ENCODE measurements around the gene ROR2. TPM values are rescaled to one million over a fixed set of nuclear protein-coding genes. Genes with fewer than 3 reads are reported as not detected.

ROR2 gene
- total and polyA plus RNA-seq, 2 experiments from 2014 or later = 8.1 to 18.8 TPM

GRCh38 chr9:91744114-91744513, 205.9 kb downstream of the ROR2 start:
- no peak for ATAC-seq
- H3F3A ChIP-seq (replicated peaks; ENCODE audit: low read depth) = no peaks in the 10 kb centered on the region
- no peaks in the 10 kb centered on the region for H3K27me3 ChIP-seq (ENCODE audit: insufficient read depth)
- H3K4me2 ChIP-seq = no peak overlapping the region
- DNase-seq (ENCODE audit: low spot score) = no peak
- no peaks in the 10 kb centered on the region for H3K9me2 ChIP-seq (ENCODE audit: insufficient read depth)
- no peaks in the 10 kb centered on the region for H3K36me3 Mint-ChIP-seq (ENCODE audit: low read depth)
- H4K20me1 ChIP-seq (replicated peaks; ENCODE audit: insufficient read depth) = no peaks in the 10 kb centered on the region
- no peaks in the 10 kb centered on the region for H3K9me3 Mint-ChIP-seq
- no peaks in the 10 kb centered on the region for H3K36me3 ChIP-seq (ENCODE audit: insufficient read depth)
- no peaks in the 10 kb centered on the region for H3K79me2 ChIP-seq (replicated peaks; ENCODE audit: insufficient read depth)
- TF ChIP-seq EZH2phosphoT487 (IDR thresholded peaks at IDR 0.05; ENCODE audit: unreplicated experiment) = no peak
- no peak for TF ChIP-seq NANOG (IDR thresholded peaks at IDR 0.05; ENCODE audit: borderline replicate concordance)
- no peak for TF ChIP-seq ZNF331 (CRISPR knock-in tag; IDR thresholded peaks at IDR 0.05; ENCODE audit: low read depth)
- no peak for TF ChIP-seq POLR2AphosphoS5 (IDR thresholded peaks at IDR 0.05; ENCODE audit: low read depth)
- no peak for TF ChIP-seq ETS1 (IDR thresholded peaks at IDR 0.05)
- no peak for TF ChIP-seq REST (IDR thresholded peaks at IDR 0.05; ENCODE audit: unreplicated experiment)
- TF ChIP-seq EZH2 (IDR thresholded peaks at IDR 0.05; ENCODE audit: low read depth, unreplicated experiment) = no peak
- TF ChIP-seq CREB1 (CRISPR knock-in tag; IDR thresholded peaks at IDR 0.05; ENCODE audit: low read depth) = no peak
- no peak for TF ChIP-seq STAT1 (IDR thresholded peaks at IDR 0.05; ENCODE audit: unreplicated experiment)
- no peak for TF ChIP-seq ZNF114 (CRISPR knock-in tag; IDR thresholded peaks at IDR 0.05)
- TF ChIP-seq CTCF (conservative IDR thresholded peaks at IDR 0.05; ENCODE audit: low read depth in 2 of 2) = no peak
- no peak for TF ChIP-seq ZNF462 (CRISPR knock-in tag; IDR thresholded peaks at IDR 0.05)
- TF ChIP-seq JUNB (IDR thresholded peaks at IDR 0.05; ENCODE audit: unreplicated experiment) = no peak
- no peak overlapping the region for H3K4me3 Mint-ChIP-seq
- no peak overlapping the region for H3K4me3 ChIP-seq
- H3K4me1 Mint-ChIP-seq = no peaks in the 10 kb centered on the region
- H3K27ac Mint-ChIP-seq = no peak overlapping the region
- H3K27me3 Mint-ChIP-seq (ENCODE audit: insufficient read depth, low read depth, poor library complexity) = peaks cover 4% of the 10 kb centered on the region
- H3K27ac ChIP-seq (ENCODE audit: low read depth) = no peak overlapping the region
- H3K4me1 ChIP-seq (ENCODE audit: insufficient read depth) = no peaks in the 10 kb centered on the region
- H2AFZ ChIP-seq = no peak overlapping the region

Measured in GM23338 (cell line).